Measurements from ENCODE around the gene CYP2W1.

CYP2W1 gene

GRCh38 chr7:982511-983003, 424 bp upstream of the CYP2W1 start:
- DNase-seq = no peak

DNA sequence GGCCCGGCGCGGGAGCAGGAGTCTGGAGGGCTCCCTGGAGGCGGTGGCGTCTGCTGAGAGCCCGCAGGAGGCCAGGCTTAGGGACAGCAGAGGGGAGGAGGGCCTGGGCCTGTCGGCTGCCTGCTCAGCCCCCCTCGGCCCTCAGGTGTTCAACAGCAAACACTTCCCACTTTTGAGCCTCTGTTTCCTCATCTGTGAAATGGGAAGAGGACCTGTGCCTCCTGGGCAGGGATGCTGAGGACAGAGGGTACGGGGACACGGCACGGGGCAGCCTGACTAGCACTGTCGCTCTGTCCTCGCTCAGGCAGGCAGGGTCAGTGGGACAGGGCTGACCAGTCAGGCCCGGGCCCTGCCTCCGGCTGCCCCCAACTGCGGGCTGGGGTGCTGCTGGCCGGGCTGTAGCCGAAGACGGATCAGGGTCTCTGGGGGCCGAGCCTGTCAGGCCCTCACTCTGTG, 663 bp downstream of the CYP2W1 start:
- no peak for DNase-seq

- no peak for DNase-seq
Measured at GRCh38 chr7:984361-985126, 1.6 kb downstream of the CYP2W1 start.

DNA sequence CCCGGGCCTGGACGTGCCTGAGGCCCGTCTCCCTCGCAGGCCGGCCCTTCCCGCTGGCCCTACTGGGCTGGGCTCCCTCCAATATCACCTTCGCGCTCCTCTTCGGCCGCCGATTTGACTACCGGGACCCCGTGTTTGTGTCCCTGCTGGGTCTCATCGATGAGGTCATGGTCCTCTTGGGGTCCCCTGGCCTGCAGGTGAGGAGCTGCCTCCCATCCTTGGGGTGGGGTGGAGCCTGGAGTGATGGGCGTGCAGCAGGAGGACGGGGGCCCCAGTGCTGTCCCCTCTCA, 2.1 kb downstream of the CYP2W1 start:
- no peak for DNase-seq

DNA sequence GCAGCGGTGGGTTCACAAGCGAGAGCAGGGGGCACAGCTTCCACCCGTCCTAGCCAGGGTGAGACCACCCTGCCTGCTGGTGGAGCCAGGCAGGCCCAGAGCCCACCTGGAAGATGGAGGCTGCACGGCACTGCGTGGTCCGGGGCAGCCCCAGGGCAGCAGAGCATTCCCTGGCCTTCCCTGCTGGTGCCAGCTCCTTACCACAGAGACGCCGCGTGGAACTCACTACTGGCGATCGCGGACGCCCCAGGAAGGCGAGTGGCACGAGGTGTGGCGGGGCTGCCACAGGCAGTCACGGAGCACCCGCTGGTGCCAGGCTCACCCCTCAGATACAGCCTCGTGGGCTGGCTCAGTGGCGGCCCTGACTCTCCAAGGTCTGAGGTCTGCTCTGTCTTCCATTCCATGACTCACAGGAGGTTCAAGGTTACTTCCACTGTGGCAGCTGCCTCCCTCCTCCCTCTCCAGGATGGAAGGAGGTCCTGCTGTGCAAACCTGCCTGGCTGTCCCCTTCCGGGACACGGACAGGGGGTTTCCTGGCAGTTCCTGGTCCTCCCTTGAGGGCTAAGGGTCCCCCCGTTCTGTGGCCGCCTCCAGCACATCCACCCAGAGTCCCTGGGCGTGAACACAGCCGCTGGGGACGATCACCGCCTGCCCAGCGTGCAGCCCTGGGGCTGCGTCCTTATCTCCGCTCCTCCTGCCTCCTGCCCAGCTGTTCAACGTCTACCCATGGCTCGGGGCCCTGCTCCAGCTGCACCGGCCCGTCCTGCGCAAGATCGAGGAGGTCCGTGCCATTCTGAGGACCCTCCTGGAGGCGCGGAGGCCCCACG, 3.1 kb downstream of the CYP2W1 start:
- DNase-seq = no peak

GRCh38 chr7:986766-987751, 4.1 kb downstream of the CYP2W1 start:
- no peak for DNase-seq

DNA sequence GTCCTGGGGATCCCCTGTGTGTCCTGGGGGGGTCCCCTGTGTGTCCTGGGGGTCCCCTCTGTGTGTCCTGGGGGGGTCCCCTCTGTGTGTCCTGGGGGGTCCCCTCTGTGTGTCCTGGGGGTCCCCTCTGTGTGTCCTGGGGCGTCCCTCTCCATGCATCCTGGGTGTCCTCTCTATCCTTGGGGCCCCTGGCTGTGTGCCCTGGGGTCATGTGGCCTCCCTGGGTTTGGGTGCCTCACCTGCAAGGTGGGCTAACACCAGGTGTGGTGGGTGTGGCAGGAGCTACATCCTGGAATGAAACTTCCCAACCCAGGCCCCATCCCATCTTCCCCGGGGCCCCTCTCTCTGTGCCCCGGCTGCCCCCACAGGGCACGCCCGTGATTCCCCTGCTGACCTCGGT, 4.9 kb downstream of the CYP2W1 start:
- no peak for DNase-seq

- no peak for DNase-seq
Measured at GRCh38 chr7:988426-988911, 5.5 kb downstream of the CYP2W1 start.

GRCh38 chr7:988963-989529, 6.1 kb downstream of the CYP2W1 start:
- DNase-seq = no peak

- no peak for DNase-seq
Measured at GRCh38 chr7:990352-990932, 7.5 kb downstream of the CYP2W1 start.

DNA sequence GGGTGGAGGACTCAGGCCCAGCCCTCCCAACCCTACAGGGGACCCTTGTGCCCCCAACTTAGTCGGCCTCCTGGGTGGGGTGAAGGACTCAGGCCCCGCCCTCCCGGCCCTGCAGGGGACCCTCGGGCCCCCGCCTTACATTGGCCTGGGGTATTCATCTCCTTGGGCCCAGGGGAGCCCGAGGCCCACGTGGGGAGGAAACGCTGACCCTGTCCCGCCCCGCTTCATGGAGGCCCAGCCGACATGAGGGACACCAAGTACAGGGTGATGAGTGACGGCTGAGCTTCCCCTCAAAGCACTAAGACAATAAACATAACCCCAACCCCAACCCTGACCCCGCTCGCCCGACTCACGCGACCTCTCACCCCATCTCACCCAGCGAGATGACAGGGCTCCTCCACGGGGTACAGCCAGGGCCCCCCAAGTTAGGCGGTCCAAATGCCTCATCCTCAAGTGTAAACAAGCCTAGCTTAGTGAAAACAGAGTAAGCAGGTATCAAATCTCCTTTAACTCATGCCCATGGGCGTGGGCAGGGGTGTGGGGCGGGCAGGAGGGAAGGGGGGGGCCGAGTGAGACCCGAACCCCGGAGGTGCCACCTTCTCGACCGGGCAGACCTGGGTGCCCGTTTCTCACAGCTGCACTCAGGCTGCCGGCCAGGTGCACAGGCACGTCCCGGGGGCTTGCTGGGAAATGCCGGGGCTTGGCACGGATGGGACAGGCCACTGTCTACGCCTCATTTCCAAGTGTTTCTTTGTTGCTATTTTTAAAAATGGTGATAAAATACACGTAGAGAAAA, 8.2 kb downstream of the CYP2W1 start:
- no peak for DNase-seq

- no peak for DNase-seq
Measured at GRCh38 chr7:991729-992656, 9.0 kb downstream of the CYP2W1 start.

DNA sequence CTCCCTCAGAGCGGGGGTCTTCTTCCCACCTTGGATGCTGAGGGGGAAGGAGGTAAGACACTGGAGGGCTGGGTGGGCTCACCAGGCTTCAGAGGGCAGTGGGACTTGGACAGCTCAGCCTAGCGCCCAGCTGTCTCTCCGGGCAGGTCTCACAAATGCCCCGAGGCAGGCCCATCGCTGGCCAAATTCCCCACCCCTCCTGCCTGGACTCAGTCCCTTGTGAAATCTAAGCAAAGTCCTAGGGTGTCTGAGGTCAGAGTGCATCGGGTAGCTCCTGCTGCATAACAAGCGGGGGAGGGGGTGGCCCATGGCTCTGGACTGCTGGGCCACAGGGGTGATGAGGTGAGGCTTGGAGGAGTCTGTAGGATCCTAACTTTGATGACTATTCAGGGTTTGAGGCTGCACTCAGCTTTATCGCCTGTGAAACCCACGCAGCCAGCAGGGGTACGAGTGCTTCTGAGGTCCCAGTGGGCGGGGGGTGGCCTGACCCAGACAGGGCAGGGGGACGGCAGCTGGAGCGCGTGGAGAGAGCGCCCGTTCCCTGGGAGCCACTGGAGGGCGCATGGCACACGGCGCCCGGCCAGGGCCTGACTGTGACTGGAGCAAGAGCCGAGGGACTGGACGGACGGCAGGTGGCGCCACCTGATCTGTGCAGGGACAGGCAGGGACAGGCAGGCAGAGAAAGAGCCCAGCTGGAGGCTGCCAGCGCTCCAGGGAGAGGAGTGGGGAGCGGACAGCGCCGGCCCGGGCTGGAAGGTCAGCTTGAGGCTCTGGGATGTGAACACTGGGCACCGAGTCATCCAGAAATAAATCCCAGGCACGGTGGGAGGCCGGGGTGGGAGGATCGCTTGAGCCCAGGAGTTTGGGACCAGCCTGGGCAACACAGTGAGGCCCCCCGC, 10.0 kb downstream of the CYP2W1 start:
- peak; percentile 93 for DNase-seq

GRCh38 chr7:994592-995308, 11.8 kb downstream of the CYP2W1 start:
- no peak for DNase-seq

DNA sequence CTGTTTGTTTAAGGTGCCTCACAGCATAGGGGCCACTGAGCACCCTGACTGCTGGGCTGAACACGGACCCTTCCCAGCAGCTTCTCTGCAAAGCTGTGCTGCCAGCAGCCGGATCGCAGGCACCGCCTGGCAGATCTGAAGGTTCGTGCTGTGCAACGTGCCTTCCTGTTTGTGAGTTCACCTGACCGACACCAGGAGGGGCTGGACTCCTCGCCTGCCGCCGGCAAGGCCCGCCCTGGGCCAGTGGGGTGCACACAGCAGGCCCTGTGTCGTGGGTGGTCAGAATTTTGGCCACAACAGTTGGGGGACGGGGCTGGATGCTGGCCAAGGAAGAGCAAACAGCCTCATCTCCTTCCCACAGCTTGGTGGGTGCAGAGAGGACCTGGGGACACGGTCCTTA, 12.6 kb downstream of the CYP2W1 start:
- no peak for DNase-seq

GRCh38 chr7:996079-996872, 13.3 kb downstream of the CYP2W1 start:
- DNase-seq = no peak
